WTC11 (cell line): ENCODE data around the gene FBXO48.

ENCODE experiments used
- ATF2 ChIP-seq: sonication (generic); formaldehyde crosslinking; IDR thresholded peaks from 2 replicates; pipeline ENCODE4 v1.8.1; 2022; ENCODE audit warnings: low read depth, missing genetic modification reagents, borderline replicate concordance
- CTCF ChIP-seq: fragments of 200-600 bp; IDR thresholded peaks from 2 replicates; pipeline ENCODE4 v1.8.0; 2022; ENCODE audit warnings: antibody characterized with exemption
- E2F1 ChIP-seq: sonication (generic); formaldehyde crosslinking; IDR thresholded peaks from 2 replicates; pipeline ENCODE4 v1.8.0; 2022; ENCODE audit warnings: mild to moderate bottlenecking, missing genetic modification reagents
- ELF4 ChIP-seq: sonication (generic); formaldehyde crosslinking; IDR thresholded peaks from 2 replicates; pipeline ENCODE4 v1.8.1; 2022; ENCODE audit warnings: low read depth, mild to moderate bottlenecking, moderate library complexity, missing genetic modification reagents
- SMAD4 ChIP-seq: sonication (generic); formaldehyde crosslinking; IDR thresholded peaks from 2 replicates; pipeline ENCODE4 v1.8.0; 2022; ENCODE audit warnings: mild to moderate bottlenecking, missing genetic modification reagents
- TP53 ChIP-seq: sonication (generic); formaldehyde crosslinking; IDR thresholded peaks from 2 replicates; pipeline ENCODE4 v1.8.1; 2023; ENCODE audit warnings: mild to moderate bottlenecking, missing genetic modification reagents

GRCh38 chr2:68506170-68506569 lies 39.1 kb upstream of the FBXO48 start:
- no peak for TF ChIP-seq TP53 (CRISPR knock-in tag)
- TF ChIP-seq SMAD4 (CRISPR knock-in tag) = no peak
- no peak for TF ChIP-seq ATF2 (CRISPR knock-in tag)
- no peak for TF ChIP-seq E2F1 (CRISPR knock-in tag)
- TF ChIP-seq CTCF = no peak
- no peak for TF ChIP-seq ELF4
